Right ventricle myocardium inferior (tissue), 1 donor: ENCODE measurements around the gene ZG16. TPM values are rescaled to one million over a fixed set of nuclear protein-coding genes. Genes with fewer than 3 reads are reported as not detected.

Experiments
- ATAC-seq: fragments of 200-7000 bp; cut with Tn5 transposase; one replicate; pipeline ENCODE4 v1.9.1; 2020; ENCODE audit warnings: mild to moderate bottlenecking, moderate library complexity
- DNase-seq: peaks from one replicate; pipeline ENCODE4 v3.0.0; 2021; ENCODE audit errors: missing footprints
- intact Hi-C: fragments of 100-400 bp; cut with DNase I; formaldehyde crosslinking; loops from one replicate; pipeline ENCODE4 v1.11.0; 2022
- total RNA-seq: library from RNA; stranded (reverse); fragmentation: NEBNext Ultra II Directional; extraction: Animal tissue kit (Norgen Biotek cat#: 25700); gene quantifications from one replicate; pipeline ENCODE4 v1.2.1, GENCODE V29; 2021
- donor health status: DM: no; HTN: yes; CAD: no; lungs with severe emphysema.

ZG16 gene
- total RNA-seq, 1 donor from 2014 or later: not detected

DNA sequence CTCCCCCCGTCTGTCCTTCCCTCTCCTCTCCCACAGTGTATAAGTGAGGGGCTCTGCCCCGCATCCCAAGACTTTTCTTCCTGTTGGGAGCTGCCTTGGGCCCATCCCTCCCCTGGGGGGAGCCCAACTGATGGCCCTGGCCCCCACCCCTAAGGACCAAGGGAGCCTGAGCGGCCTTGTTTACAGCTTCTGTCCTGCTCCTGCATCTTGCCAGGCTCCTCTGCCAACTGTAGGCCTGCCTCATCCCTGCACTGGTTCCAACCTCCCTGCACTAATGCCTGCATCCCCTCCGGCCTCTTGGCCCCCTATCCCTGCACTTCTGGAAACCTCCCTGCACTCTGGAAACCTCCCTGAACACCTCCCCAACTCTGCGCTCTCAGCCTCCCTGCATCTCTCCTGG, 36.5 kb downstream of the ZG16 start:
- no peak for DNase-seq
- intact Hi-C loops: loop anchor here (5.0 kb wide), 1 partner anchor 33 kb away; no protein-coding TSS in a partner anchor
- no peak for ATAC-seq

DNA sequence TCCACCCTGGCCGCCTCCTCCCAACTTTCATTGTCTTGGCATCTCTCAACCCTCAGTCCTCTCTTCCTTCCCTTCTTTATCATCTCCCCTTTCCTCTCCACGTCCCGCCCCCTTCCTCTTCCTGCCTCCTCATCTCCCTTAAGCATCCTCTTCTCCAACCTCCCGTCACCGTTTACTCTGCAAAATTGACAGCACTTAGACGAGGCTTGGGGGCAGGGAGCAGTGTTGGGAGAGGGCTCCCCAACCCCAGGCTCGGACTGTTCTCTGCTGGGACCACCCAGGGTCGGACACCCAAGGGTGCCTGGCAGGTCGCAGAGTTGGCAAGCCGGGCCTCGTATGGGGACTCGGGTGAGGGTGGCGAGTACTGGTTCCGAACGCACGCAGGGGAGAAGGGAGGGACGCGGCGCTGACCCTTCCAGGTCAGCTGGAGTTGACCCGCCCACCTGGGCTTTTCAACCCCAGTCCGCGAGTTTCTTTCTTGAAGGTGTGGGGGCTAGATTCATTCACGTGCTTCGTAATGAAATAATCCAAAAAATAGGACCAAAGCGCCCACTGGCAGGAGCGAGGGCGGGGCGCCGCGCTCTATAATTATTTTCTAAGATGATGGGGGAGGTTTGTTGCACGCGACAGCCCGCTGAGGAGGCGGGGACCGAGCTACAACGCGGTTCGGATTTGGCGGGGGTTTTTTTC, 37.1 kb downstream of the ZG16 start:
- intact Hi-C loops: no loop called here
- peak; percentile 81 for DNase-seq
- ATAC-seq: no peak

DNA sequence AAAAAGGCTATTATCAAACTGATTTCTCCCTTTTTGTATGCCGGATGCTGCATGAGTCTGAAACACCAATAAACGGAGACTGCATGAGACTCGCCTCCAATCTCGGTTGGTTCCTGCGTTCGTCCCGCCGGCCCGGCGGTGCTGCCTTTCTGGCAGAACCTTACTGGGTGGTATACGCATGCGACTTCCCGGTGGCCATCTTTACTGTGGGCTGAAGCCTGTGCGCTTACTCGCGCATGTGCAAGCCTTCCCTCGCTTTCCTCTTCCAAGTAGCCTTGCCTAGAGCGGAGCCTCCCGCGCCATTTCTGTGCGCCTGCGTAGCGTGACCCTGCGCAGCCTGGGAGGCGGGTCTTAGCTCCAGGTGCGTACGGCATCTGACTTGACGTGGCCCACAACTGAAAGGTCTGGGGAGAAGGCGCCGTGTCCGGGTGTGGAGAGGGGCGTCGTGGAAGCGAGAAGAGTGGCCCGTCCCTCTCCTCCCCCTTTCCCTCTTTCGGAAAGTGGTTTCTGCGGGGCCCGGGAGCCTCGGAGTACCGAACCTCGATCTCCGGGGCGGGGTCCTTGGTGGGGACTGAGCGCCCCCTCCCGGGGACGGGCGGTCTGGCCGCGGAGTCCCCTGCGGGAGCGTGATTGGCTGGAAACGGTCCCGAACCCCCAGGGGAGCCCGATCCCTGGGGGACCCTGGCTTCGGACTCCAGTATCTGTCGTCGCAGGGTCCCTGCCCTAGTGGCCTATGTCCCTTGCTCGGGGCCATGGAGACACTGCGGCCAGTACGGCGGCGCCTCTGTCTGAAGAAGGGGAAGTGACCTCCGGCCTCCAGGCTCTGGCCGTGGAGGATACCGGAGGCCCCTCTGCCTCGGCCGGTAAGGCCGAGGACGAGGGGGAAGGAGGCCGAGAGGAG, 38.0 kb downstream of the ZG16 start, which contains the start of gene PAGR1:
PAGR1 (plus strand) TSS at position 360 of the 901 bp plus-strand sequence; CDS start at position 734, 374 bp downstream.
- intact Hi-C loops: no loop called here
- peak; percentile 86 for ATAC-seq
- peak; percentile 99 for DNase-seq

DNA sequence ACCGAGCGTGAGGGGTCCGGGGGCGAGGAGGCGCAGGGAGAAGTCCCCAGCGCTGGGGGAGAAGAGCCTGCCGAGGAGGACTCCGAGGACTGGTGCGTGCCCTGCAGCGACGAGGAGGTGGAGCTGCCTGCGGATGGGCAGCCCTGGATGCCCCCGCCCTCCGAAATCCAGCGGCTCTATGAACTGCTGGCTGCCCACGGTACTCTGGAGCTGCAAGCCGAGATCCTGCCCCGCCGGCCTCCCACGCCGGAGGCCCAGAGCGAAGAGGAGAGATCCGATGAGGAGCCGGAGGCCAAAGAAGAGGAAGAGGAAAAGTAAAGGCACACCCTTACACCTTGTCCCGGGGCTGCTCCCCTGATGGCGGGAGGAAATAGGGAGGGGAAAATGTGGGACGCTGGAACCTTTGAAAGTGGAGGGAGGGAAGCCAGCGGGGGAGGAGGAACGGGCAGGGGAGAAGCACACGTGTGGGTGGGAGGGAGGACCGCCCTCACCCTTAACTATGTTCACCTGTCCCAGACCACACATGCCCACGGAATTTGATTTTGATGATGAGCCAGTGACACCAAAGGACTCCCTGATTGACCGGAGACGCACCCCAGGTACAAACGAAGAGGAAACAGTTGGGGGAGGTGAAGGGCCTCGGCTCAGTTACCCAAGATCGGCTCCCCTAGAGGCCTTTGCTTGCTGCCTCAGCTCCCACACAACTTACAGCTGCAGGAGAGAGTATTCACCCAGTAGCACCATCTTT, 38.8 kb downstream of the ZG16 start:
- intact Hi-C loops: no loop called here
- peak; percentile 39 for ATAC-seq
- peak; percentile 86 for DNase-seq

DNA sequence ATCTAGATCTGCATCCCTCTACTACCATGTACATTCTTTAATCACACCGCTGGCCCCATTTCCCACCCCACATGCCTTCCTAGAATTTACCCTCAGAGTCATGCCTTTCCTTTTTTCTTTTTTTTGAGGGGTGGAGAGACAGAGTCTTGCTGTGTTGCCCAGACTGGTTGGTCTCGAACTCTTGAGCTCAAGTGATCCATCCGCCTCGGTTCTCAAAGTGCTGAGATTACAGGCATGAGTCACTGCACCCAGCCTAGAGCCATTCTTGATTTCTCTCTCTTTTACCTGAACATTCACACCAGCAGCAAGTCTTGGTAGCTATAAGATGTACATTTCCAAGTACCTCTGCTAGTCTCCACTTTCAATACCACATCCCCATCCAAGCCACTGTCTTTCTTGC, 40.0 kb downstream of the ZG16 start:
- ATAC-seq: no peak
- peak; percentile 5 for DNase-seq
- intact Hi-C loops: no loop called here

DNA sequence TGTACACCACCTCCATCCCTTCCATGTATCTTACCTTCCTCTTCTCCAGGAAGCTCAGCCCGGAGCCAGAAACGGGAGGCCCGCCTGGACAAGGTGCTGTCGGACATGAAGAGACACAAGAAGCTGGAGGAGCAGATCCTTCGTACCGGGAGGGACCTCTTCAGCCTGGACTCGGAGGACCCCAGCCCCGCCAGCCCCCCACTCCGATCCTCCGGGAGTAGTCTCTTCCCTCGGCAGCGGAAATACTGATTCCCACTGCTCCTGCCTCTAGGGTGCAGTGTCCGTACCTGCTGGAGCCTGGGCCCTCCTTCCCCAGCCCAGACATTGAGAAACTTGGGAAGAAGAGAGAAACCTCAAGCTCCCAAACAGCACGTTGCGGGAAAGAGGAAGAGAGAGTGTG, 41.5 kb downstream of the ZG16 start:
- DNase-seq (no peak), ATAC-seq (no peak)
- intact Hi-C loops: no loop called here

DNA sequence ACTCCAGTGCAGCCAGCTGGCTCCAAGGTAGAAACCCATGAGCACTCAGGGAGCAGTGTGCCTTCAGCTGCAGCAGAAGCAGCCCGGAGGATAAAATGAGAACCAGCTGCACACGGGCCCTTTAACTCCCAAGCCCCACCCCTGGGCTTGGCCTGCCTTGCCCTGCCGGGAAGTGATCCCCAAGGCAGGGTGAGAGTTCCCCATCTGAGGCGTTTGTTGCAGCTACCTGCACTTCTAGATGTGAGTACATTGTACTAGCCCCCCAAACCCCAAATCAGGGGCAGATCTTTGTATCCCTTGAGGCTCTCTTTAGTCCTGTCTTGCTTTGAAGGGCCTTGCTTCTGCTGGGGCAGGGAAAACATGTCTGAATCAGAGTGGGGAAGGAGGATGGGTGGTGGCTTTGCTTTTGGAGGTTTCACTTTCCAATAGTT, 42.2 kb downstream of the ZG16 start, which contains the start of gene MVP:
MVP (plus strand) TSS at position 192 of the 431 bp plus-strand sequence. CDS start 10,088 bp downstream, outside the sequence.
- ATAC-seq: peak; percentile 41
- peak; percentile 88 for DNase-seq
- intact Hi-C loops: no loop called here

DNA sequence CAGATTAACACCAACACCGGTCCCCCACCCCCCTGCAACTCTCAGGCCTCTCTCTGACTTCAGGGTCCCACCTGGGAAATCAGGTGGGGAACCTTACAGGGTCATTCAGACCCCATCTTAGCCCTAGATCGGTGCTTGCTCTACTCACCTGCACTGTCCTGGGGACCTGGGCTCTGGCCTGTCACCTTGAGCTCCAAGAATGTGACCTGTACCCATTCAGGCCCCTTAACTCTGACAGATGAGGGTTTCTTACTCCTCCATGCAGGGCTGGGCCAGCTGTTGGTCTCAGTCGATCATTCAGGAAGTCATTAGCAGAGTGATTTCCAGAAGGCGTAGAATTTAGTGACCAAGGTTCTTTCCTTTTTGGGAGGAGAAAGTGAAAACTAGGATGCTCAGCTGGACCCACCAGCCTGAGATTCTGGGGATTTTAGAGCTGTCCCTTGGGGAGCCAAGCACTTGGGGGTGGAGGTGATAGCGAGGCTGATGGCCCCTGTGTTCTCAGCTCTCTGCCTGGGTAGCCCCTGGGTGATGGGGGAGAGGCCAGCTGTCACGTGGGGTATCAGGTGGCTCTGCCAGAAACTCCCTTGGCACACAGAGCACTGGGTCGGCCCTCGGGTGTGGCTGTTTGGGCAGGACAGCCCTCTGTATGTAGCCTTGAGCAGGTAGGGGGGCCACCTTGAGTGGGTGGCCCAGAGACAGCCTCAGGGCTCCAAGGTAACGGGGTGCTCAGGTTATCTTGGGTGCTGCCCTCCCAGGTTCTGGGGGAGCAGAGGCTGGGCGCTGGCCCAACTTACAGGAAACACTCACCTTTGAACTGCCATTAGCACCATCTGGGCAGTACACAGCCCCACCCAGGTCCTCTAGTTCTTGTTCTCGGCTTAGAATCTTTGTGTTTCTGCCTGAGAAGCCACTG, 42.9 kb downstream of the ZG16 start:
- DNase-seq (peak; percentile 25), ATAC-seq (peak; percentile 2)
- intact Hi-C loops: no loop called here

DNA sequence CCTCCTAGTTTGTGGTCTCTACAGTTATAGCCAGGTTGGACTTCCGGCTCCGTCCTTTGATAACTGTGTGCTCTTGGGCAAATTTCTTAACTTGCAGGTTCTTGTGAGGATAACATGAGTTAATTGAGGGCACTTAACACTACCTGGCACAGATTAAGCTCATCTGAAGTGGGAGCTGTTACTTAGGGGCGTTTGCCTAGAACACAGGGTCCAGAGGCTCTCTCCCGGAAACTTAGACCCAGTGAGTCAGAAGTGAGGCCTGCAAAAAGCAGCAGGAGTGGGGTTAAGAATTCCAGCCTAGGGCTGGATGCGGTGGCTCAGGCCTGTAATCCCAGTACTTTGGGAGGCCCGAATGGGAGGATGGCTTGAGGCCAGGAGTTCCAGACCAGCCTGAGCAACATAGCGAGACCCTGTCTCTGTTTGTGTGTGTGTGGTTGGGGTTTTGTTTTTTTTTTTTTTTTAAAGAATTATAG, 43.6 kb downstream of the ZG16 start:
- intact Hi-C loops: no loop called here
- DNase-seq (no peak), ATAC-seq (no peak)

DNA sequence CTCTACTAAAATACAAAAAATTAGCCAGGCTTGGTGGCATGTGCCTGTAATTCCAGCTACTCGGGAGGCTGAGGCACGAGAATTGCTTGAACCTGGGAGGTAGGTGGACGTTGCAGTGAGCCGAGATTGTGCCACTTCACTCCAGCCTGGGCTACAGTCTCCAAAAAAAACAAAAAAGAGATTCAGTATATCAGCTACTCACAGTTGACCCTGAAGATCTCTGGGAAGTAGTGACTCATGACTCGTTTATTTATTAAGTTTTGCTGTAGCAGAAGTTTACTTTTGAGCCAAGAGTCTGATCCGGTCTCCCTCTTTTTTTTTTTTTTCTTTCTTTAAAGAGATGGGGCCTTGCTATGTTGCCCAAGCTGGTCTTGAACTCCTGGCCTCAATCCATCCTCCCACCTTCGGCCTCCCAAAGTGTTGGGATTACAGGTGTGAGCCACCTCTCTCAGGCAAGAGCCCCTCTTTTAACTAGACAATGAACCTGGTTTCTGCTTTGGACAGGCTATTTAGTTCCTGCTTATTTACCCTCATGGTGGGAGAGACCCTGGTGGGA, 46.6 kb downstream of the ZG16 start:
- ATAC-seq (peak; percentile 30), DNase-seq (no peak)
- intact Hi-C loops: no loop called here

DNA sequence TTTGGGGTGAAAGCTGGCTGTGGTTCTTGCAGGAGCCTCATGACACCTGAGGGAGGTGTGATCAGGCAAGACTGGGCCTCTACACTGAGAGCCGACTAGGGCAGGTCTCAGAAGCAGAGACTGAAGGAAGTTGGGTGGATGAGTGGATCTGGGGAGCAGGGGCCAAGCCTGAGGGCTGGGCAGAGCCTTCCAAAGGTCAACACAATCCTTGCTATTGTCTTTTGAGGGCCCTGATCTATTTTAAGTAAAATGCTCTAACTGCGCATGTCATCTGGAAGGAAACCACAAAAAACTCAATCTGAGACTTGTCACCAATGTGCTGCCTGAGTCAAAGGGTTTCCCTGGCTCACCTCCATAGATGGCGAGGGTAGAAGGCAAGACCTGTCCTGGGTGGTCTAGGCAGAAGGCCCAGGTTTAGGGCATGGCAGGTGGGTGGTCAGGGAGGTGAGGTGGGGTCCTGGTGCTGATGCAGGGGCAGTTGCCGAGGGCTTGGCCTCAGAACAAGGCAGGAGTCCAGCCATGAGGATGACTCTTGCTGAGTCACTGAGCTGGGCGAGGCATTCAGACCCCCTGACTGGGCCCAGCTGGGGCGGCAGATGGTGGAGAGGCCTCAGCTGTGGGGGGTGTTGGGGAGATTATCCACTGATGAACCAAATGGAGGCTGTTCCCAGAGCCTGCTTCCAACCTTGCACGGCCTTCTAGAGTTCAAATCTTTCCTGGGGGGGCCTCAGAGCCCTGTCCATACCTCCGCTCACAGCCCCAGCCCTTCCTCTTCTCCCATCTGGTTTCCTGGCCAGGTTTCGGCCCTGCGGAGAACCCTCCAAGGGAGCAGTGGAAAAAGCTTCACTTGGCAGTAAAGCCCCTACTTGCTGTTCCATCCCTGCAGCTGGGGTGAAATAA, 47.3 kb downstream of the ZG16 start:
- ATAC-seq (peak; percentile 72), DNase-seq (peak; percentile 81)

DNA sequence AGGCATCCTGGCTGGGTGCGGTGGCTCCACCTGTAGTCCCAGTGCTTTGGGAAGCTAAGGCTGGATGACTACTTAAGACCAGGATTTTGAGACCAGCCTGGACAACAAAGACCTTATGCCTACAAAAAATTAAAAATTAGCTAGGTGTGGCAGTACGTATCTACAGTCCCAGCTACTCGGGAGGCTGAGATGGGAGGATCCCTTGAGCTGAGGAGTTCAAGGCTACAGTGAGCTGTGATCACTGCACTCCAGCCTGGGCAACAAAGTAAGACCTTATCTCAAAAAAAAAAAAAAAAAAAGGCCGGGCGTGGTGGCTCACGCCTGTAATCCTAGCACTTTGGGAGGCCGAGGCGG, 48.3 kb downstream of the ZG16 start:
- DNase-seq: no peak
- intact Hi-C loops: no loop called here
- ATAC-seq: no peak

More for the DNA sequence above, 47.3 kb downstream of the ZG16 start:
- intact Hi-C loops: no loop called here

DNA sequence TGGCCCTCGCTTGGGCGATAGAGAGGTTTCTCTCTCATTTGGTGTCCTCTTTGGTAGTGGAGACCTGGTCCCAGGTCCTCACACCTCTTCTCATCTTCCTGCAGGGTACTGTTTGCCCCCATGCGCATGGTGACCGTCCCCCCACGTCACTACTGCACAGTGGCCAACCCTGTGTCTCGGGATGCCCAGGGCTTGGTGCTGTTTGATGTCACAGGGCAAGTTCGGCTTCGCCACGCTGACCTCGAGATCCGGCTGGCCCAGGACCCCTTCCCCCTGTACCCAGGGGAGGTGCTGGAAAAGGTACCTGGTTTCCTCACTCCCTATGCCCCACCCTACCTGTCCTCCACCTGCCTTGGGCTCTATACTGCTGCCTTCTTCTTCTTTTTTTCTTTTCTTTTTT, 52.7 kb downstream of the ZG16 start:
- ATAC-seq (no peak), DNase-seq (no peak)
- intact Hi-C loops: no loop called here

DNA sequence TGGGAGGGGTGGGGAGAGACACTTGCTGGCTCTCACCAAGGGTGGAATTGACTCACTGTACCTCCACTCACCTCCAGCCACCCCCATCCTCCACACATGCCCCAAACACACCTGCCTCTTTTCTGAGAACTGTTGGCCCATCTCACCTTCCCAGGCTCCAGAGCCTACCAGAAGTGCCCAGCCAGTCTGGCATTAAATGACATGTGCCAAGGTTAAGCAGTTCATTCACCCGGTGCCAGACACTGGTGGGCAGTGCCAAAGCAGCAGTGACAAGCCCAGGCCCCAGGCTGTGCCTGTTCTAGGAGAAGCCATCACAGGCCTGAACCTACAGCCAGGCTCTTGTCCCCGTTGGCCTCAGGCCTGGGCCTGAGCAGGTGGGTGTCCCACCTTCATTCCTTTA, 53.4 kb downstream of the ZG16 start:
- ATAC-seq (peak; percentile 75), DNase-seq (no peak)
- intact Hi-C loops: no loop called here
